Stimulated activated CD4-positive, alpha-beta T cell treated with anti-CD3 and anti-CD28 coated beads, Interleukin-12 subunit alpha, Interleukin-12 subunit beta, amount 100 ng/mL, for 4 hours (primary cell): ENCODE measurements around the gene AFAP1.

Source experiments
- DNase-seq: peaks from one replicate; pipeline ENCODE4 v3.0.0-alpha.2; 2020

The AFAP1 gene

GRCh38 chr4:7910952-7911578 is 28.6 kb downstream of the AFAP1 start:
- no peak for DNase-seq

GRCh38 chr4:7910263-7910896 is 29.3 kb downstream of the AFAP1 start:
- no peak for DNase-seq

- DNase-seq: no peak
Observed at GRCh38 chr4:7909463-7910262, 30.0 kb downstream of the AFAP1 start.

- DNase-seq: no peak
Observed at GRCh38 chr4:7908668-7909067, 31.0 kb downstream of the AFAP1 start.

GRCh38 chr4:7907142-7907541 is 32.5 kb downstream of the AFAP1 start:
- no peak for DNase-seq

- no peak for DNase-seq
Observed at GRCh38 chr4:7906171-7906701, 33.4 kb downstream of the AFAP1 start.

- DNase-seq: no peak
Observed at GRCh38 chr4:7904952-7905915, 34.4 kb downstream of the AFAP1 start.

- no peak for DNase-seq
Observed at GRCh38 chr4:7903791-7904516, 35.7 kb downstream of the AFAP1 start.

GRCh38 chr4:7902826-7903225 is 36.8 kb downstream of the AFAP1 start:
- DNase-seq: no peak

- DNase-seq: no peak
Observed at GRCh38 chr4:7902101-7902553, 37.5 kb downstream of the AFAP1 start.

- DNase-seq: no peak
Observed at GRCh38 chr4:7901311-7901885, 38.3 kb downstream of the AFAP1 start.

- no peak for DNase-seq
Observed at GRCh38 chr4:7900334-7900909, 39.2 kb downstream of the AFAP1 start.

GRCh38 chr4:7899184-7899869 is 40.3 kb downstream of the AFAP1 start:
- DNase-seq: no peak

GRCh38 chr4:7898385-7898784 is 41.3 kb downstream of the AFAP1 start:
- DNase-seq: no peak

- DNase-seq: no peak
Observed at GRCh38 chr4:7897811-7898210, 41.9 kb downstream of the AFAP1 start.

- DNase-seq: no peak
Observed at GRCh38 chr4:7894677-7895181, 44.9 kb downstream of the AFAP1 start.

- no peak for DNase-seq
Observed at GRCh38 chr4:7894098-7894676, 45.5 kb downstream of the AFAP1 start.

GRCh38 chr4:7893539-7893938 is 46.1 kb downstream of the AFAP1 start:
- no peak for DNase-seq

- DNase-seq: no peak
Observed at GRCh38 chr4:7892212-7893019, 47.2 kb downstream of the AFAP1 start.
